DND-41 (cell line): ENCODE results near the gene SMIM35.

Source experiments
- CTCF ChIP-seq: IDR thresholded peaks from 2 replicates; pipeline ENCODE4 v1.5.1; 2012; ENCODE audit warnings: borderline replicate concordance, low read length, moderate library complexity, mild to moderate bottlenecking; ENCODE audit not compliant: poor library complexity, severe bottlenecking; ENCODE audit errors: extremely low read depth
- EZH2 ChIP-seq: IDR thresholded peaks from 3 replicates; pipeline ENCODE4 v1.6.1; 2012; ENCODE audit warnings: borderline replicate concordance, low read depth, mild to moderate bottlenecking, moderate library complexity, low read length, inconsistent platforms; ENCODE audit not compliant: severe bottlenecking

GRCh38 chr11:118003456-118003855, 83.3 kb downstream of the SMIM35 start:
- TF ChIP-seq CTCF, result no peak
- TF ChIP-seq EZH2, result no peak
